AG04449 (cell line): Measurements from ENCODE around the gene SPTBN5.

ENCODE experiments used
- CTCF ChIA-PET: fragments of 350-600 bp; formaldehyde crosslinking; extraction: SDS; loops from one replicate; lab custom pipeline; 2021; ENCODE audit warnings: antibody characterized with exemption; lab: Yijun Ruan, JAX
- POLR2A ChIA-PET: fragments of 400-600, 350-600 bp; formaldehyde crosslinking; extraction: SDS; loops from one replicate; lab custom pipeline; 2020; ENCODE audit warnings: antibody characterized with exemption, inconsistent platforms; lab: Yijun Ruan, JAX
- DNase-seq: peaks from one replicate; pipeline ENCODE4 v3.0.0-alpha.2; 2010; ENCODE audit warnings: low read depth, low spot score
- H3K4me3 ChIP-seq: 2 replicates; pipeline ENCODE4 v1.5.1; 2011; ENCODE audit warnings: low read depth, mild to moderate bottlenecking, control low read depth, low read length
- TF ChIP-seq, protein P1 (sequence below): IDR thresholded peaks from one replicate; pipeline ENCODE4 v1.5.1; 2011; ENCODE audit warnings: mild to moderate bottlenecking, moderate library complexity, low read length, control low read depth, inconsistent platforms; ENCODE audit not compliant: insufficient read depth; ENCODE audit errors: missing control alignments

SPTBN5 gene

DNA sequence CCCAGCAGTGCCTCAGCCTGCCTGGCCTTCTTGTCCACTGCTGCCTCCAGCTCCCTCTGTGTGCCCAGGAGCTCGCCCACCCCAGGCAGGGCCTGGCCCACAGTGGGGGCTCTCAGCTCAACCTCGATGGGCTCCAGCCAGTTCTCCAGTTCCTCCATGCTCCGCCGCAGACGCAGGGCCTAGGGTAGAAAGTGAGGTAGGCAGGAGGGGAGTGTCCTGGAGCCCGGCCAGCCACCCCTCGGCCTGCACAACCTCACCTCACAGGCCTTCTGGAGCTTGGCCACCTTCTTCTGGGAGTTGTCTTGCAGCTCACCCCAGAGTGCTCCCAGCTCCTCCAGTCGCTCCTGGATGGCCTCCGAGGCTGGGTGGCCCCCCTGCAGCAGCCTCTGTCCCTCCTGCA is 36.5 kb downstream of the SPTBN5 start:
- no peak overlapping the region for H3K4me3 ChIP-seq
- ChIA-PET POLR2A (no interaction called here), CTCF (interaction anchor here (1.6 kb wide), 1 partner anchor 47 kb away, joined by 4 read pairs; no protein-coding TSS in a partner anchor)
- TF ChIP-seq, protein P1, sequence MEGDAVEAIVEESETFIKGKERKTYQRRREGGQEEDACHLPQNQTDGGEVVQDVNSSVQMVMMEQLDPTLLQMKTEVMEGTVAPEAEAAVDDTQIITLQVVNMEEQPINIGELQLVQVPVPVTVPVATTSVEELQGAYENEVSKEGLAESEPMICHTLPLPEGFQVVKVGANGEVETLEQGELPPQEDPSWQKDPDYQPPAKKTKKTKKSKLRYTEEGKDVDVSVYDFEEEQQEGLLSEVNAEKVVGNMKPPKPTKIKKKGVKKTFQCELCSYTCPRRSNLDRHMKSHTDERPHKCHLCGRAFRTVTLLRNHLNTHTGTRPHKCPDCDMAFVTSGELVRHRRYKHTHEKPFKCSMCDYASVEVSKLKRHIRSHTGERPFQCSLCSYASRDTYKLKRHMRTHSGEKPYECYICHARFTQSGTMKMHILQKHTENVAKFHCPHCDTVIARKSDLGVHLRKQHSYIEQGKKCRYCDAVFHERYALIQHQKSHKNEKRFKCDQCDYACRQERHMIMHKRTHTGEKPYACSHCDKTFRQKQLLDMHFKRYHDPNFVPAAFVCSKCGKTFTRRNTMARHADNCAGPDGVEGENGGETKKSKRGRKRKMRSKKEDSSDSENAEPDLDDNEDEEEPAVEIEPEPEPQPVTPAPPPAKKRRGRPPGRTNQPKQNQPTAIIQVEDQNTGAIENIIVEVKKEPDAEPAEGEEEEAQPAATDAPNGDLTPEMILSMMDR = no peak
- DNase-seq = no peak

DNA sequence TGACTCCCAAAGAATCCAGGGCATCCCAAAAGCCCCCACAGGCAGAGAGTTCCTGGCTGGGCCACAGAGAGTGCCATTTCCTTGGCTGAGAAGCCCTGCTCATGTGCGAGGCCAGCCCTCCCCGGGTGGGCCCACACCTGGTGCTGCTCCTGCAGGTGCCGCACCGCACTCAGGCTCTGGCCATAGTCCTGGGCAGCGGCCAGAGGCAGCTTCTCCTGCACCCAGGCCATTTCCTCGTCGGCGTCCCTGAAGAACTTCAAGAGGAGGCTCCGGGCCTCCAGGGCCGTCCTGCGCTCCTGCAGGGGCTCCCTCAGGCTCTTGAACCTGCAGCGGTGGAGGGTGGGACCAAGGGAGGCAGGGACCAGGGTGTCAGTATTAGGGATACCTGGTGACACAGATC is 37.1 kb downstream of the SPTBN5 start:
- TF ChIP-seq, protein P1 = no peak
- CTCF ChIA-PET = interaction anchor here (1.6 kb wide), 1 partner anchor 48 kb away, joined by 4 read pairs; no protein-coding TSS in a partner anchor
- no peak for DNase-seq
- POLR2A ChIA-PET = no interaction called here
- H3K4me3 ChIP-seq = no peak overlapping the region

DNA sequence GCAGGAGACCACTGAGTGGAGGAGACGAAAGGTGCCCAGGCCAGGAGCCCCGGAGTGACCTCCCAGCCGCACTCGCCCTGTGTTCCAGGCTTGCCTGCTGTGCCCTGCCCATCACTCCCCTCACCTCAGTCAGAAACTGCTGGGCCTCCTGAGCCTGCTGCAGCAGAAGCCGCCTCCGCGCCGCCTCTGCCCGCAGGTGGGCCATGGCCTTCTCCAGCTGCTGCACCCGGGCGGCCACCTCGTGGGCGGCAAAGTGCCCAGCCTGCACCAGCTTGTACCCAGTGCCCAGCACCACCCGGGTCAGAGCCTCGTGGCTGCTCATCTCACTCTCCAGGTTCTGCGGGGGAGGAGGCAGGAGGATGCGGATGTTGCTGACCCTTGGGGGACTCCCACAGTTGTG is 37.6 kb downstream of the SPTBN5 start:
- DNase-seq = no peak
- TF ChIP-seq, protein P1 = no peak
- ChIA-PET POLR2A (no interaction called here), CTCF (interaction anchor here (1.4 to 1.6 kb wide), 2 partner anchors 48 kb away, joined by 3 to 4 read pairs; no protein-coding TSS in a partner anchor)
- H3K4me3 ChIP-seq = no peak overlapping the region

DNA sequence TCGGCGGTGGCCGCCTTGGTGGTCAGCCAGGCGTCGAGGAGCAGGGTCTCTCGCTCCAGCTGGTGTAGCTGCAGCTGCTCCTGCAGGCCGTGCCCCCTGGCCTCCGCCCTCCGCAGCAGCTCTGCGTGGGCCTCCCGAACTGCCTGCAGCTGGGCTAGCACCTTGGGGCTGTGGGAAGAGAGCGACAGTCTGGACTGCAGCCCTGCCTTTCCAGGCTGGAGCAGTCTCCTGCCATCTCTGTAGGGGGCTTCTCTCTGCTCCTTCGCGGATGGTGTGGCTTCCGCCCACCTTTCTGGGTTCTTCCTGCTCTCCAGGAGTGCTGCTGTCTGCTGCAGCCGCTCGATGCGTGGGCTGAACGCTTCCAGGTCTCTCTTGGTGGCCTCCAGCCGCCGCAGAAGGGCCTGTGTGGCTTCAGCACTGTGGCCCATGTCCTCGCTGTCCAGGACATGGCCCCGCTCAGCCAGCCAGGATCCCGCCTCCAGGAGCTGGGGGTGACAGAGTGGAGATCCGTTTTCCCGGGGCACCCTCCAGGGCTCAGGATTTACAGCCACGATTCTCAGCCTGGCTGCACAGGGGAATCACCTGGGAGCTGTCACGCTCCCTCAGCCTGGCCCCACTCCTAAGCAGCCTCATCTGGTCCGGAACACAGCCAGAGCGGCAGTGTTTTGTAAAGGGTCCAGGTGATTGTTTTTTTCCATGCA is 38.4 kb downstream of the SPTBN5 start:
- no peak for DNase-seq
- ChIA-PET CTCF (interaction anchor here (1.4 kb wide), 1 partner anchor 49 kb away, joined by 3 read pairs; no protein-coding TSS in a partner anchor), POLR2A (no interaction called here)
- no peak overlapping the region for H3K4me3 ChIP-seq
- TF ChIP-seq, protein P1 = no peak

DNA sequence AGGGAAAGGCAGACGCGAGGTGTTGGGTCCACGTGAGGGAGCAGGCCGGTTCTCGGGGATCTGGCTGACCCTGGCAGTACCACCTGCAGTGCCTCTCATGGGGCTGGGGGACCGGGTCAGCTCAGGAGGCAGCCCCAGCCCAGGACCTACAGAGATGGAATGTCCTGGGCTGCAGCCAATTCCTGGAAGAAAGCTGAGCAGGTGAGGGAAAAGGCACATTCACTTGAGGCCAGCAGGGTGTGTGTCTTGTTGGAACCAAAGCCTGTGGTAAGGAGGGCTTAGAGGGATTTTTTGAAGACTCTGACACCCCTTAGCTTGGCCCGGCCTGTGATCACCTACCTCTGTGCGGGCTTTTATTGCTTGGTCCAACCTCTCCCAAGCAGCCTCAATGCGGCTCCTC is 39.4 kb downstream of the SPTBN5 start:
- no peak for DNase-seq
- ChIA-PET CTCF (interaction anchor here (1.0 kb wide), 1 partner anchor 23 kb away, joined by 3 read pairs; no protein-coding TSS in a partner anchor), POLR2A (no interaction called here)
- TF ChIP-seq, protein P1 = no peak
- no peak overlapping the region for H3K4me3 ChIP-seq

DNA sequence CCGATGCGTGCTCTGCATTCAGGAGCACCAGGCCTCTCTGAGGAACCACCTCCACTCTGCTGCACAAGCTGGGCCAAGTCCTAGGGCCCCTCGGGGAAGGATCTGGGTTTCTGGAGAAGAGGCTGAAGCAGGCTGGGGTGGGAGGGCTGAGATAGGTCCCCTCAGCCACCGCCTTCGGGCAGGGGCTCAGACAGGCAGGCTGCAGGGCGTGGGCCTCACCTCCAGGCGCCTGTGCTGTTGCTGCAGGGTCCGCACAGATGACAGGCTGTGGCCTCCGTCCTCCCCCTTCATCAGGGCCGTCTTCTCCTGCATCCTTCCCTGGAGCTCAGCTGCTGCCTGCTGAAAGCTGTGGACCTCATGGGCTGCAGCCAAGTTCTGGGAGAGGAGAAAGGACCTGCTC is 40.0 kb downstream of the SPTBN5 start:
- no peak for DNase-seq
- no peak overlapping the region for H3K4me3 ChIP-seq
- CTCF ChIA-PET = interaction anchor here (1.0 kb wide), 1 partner anchor 22 kb away, joined by 3 read pairs; no protein-coding TSS in a partner anchor
- POLR2A ChIA-PET = no interaction called here
- TF ChIP-seq, protein P1 = no peak
